HEK293T (cell line): ENCODE results near the gene GSX1.

ENCODE experiments used
- CTCF ChIA-PET: fragments of 350-600 bp; formaldehyde crosslinking; extraction: SDS; loops from one replicate; lab custom pipeline; 2021; ENCODE audit warnings: antibody characterized with exemption, inconsistent platforms; lab: Yijun Ruan, JAX
- POLR2A ChIA-PET: fragments of 350-600 bp; formaldehyde crosslinking; extraction: SDS; loops from one replicate; lab custom pipeline; 2020; ENCODE audit warnings: antibody characterized with exemption, inconsistent platforms; lab: Yijun Ruan, JAX
- DNase-seq: peaks from one replicate; pipeline ENCODE4 v3.0.0; 2012; ENCODE audit warnings: mixed read lengths; ENCODE audit errors: extremely low spot score
- ARNT ChIP-seq: fragments of 450-650 bp; IDR thresholded peaks from 2 replicates; pipeline ENCODE4 v1.6.1; 2017; ENCODE audit warnings: mild to moderate bottlenecking
- BHLHE40 ChIP-seq: fragments of 450-650 bp; IDR thresholded peaks from 2 replicates; pipeline ENCODE4 v1.6.1; 2016; ENCODE audit warnings: mild to moderate bottlenecking, moderate library complexity, borderline replicate concordance
- CTBP1 ChIP-seq: fragments of 450-650 bp; IDR thresholded peaks from 2 replicates; pipeline ENCODE4 v1.6.1; 2016; ENCODE audit warnings: borderline replicate concordance
- FOXM1 ChIP-seq: fragments of 450-650 bp; IDR thresholded peaks from 2 replicates; pipeline ENCODE4 v1.6.1; 2017; ENCODE audit warnings: mild to moderate bottlenecking, borderline replicate concordance
- L3MBTL2 ChIP-seq: fragments of 450-650 bp; conservative IDR thresholded peaks from 2 replicates; pipeline ENCODE4 v1.6.1; 2016; ENCODE audit warnings: mild to moderate bottlenecking
- NFRKB ChIP-seq: fragments of 450-650 bp; IDR thresholded peaks from 2 replicates; pipeline ENCODE4 v1.6.1; 2016; ENCODE audit warnings: mild to moderate bottlenecking, moderate library complexity
- SP1 ChIP-seq: fragments of 450-650 bp; IDR thresholded peaks from 2 replicates; pipeline ENCODE4 v1.6.1; 2017
- SUZ12 ChIP-seq: fragments of 450-650 bp; IDR thresholded peaks from 2 replicates; pipeline ENCODE4 v1.6.1; 2016; ENCODE audit warnings: mild to moderate bottlenecking
- TARDBP ChIP-seq: fragments of 450-650 bp; IDR thresholded peaks from 2 replicates; pipeline ENCODE4 v1.6.1; 2016
- ZNF384 ChIP-seq: fragments of 450-650 bp; IDR thresholded peaks from 2 replicates; pipeline ENCODE4 v1.6.1; 2016

The GSX1 gene

DNA sequence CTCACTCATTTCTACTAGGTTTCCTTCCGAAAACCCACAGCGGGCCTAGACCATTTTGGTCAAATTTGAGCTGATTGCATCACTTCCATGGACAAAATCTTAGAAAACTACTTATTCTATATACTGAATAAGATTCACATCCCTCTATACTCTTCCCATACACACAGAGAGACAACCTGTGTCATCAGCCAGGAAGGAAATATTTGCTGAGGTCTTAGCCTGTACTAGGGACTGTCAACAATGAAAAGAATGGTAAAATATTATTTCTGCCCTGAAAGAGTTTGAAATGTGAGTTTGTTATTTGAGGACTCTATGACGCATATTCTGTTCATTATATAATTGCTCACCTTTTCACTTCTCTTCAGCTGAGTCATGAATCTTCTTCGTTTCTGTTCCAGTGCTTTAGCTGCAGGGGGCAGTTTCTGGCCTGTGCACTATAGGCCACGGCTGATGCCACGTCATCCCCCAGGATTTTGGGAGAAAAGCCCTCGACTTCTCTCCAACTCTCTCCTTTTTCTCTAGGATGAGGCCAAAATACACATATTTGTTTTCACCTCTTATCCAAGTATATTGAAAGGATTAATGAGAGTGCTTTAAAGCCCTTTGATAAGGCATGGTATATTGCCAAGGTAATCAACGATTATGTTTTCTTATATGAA lies 47.7 kb downstream of the GSX1 start:
- POLR2A ChIA-PET = no interaction called here
- no peak for DNase-seq
- CTCF ChIA-PET = interaction anchor here (1.1 to 1.2 kb wide), 2 partner anchors 13 to 14 kb away, joined by 3 to 4 read pairs; no protein-coding TSS in a partner anchor
- TF ChIP-seq L3MBTL2 (no peak), FOXM1 (no peak)

DNA sequence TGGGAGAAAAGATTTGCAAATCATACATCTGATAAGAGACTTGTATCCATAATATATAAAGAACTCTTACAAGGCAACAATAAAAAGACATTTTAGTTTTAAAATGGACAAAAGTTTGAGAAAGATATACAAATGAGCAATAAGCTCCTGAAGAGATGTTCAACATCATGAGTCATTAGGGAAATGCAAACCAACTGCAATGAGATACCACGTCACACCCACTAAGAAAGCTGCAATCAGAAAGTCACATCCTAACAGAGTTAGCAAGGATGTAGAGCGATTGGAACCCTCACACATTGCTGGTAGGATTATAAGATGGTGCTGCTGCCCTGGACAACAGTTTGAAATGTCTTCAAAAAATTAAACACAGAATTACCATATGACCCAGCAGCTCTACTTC lies 50.3 kb downstream of the GSX1 start:
- no peak for TF ChIP-seq TARDBP
- no peak for TF ChIP-seq L3MBTL2
- no peak for TF ChIP-seq NFRKB
- TF ChIP-seq BHLHE40 = no peak
- no peak for TF ChIP-seq SP1
- TF ChIP-seq ZNF384 = no peak
- TF ChIP-seq ARNT = no peak
- no peak for TF ChIP-seq FOXM1
- TF ChIP-seq CTBP1 = no peak
- TF ChIP-seq SUZ12 = no peak
- DNase-seq = no peak
- POLR2A ChIA-PET = no interaction called here
- CTCF ChIA-PET = interaction anchor here (0.6 kb wide), 1 partner anchor 503 kb away, joined by 6 read pairs; no protein-coding TSS in a partner anchor
